H9 (cell line): Measurements from ENCODE around the gene RPGR. TPM values are rescaled to one million over a fixed set of nuclear protein-coding genes. Genes with fewer than 3 reads are reported as not detected.

Experiments used
- DNase-seq: peaks from one replicate; pipeline ENCODE4 v3.0.0-alpha.2; 2017
- H2AFZ ChIP-seq: one replicate; pipeline ENCODE4 v1.6.1; 2013; ENCODE audit warnings: mild to moderate bottlenecking, low read length, control low read depth, moderate library complexity
- H2AK5ac ChIP-seq: 2 replicates; pipeline ENCODE4 v1.6.1; 2013; ENCODE audit warnings: low read length, control low read depth, mixed read lengths; ENCODE audit not compliant: insufficient read length
- H2BK120ac ChIP-seq: one replicate; pipeline ENCODE4 v1.6.1; 2013; ENCODE audit warnings: low read depth, mild to moderate bottlenecking, low read length, control low read depth, inconsistent platforms; ENCODE audit not compliant: poor library complexity, severe bottlenecking
- H2BK12ac ChIP-seq: 2 replicates; pipeline ENCODE4 v1.6.1; 2013; ENCODE audit warnings: low read length, control low read depth, mixed read lengths, low read depth; ENCODE audit not compliant: insufficient read length
- H2BK15ac ChIP-seq: 2 replicates; pipeline ENCODE4 v1.6.1; 2013; ENCODE audit warnings: low read depth, low read length, control low read depth
- H2BK20ac ChIP-seq: one replicate; pipeline ENCODE4 v1.6.1; 2013; ENCODE audit warnings: low read depth, mild to moderate bottlenecking, low read length, control low read depth, inconsistent platforms; ENCODE audit not compliant: poor library complexity, severe bottlenecking
- H2BK5ac ChIP-seq: 2 replicates; pipeline ENCODE4 v1.6.1; 2013; ENCODE audit warnings: low read length, control low read depth, mixed read lengths; ENCODE audit not compliant: insufficient read length
- H3K14ac ChIP-seq: 2 replicates; pipeline ENCODE4 v1.6.1; 2013; ENCODE audit warnings: low read length, control low read depth; ENCODE audit not compliant: insufficient read depth
- H3K18ac ChIP-seq: 2 replicates; pipeline ENCODE4 v1.6.1; 2013; ENCODE audit warnings: low read depth, mild to moderate bottlenecking, mixed read lengths, low read length, control low read depth; ENCODE audit not compliant: insufficient read length
- H3K23ac ChIP-seq: 2 replicates; pipeline ENCODE4 v1.6.1; 2013; ENCODE audit warnings: low read length, control low read depth, mixed read lengths, low read depth; ENCODE audit not compliant: insufficient read length
- H3K23me2 ChIP-seq: 2 replicates; pipeline ENCODE4 v1.6.1; 2013; ENCODE audit warnings: low read depth, mild to moderate bottlenecking, mixed read lengths, low read length, control low read depth; ENCODE audit not compliant: insufficient read length, poor library complexity, severe bottlenecking
- H3K27ac ChIP-seq: 2 replicates; pipeline ENCODE4 v1.5.1; 2013; ENCODE audit warnings: low read length, control low read depth, mixed read lengths, low read depth; ENCODE audit not compliant: insufficient read length
- H3K27me3 ChIP-seq: 2 replicates; pipeline ENCODE4 v1.6.1; 2013; ENCODE audit warnings: low read length, control low read depth, inconsistent platforms; ENCODE audit not compliant: insufficient read depth
- H3K4ac ChIP-seq: 2 replicates; pipeline ENCODE4 v1.6.1; 2013; ENCODE audit warnings: low read depth, mild to moderate bottlenecking, control low read depth, inconsistent platforms, low read length, moderate library complexity
- H3K4me1 ChIP-seq: 2 replicates; pipeline ENCODE4 v1.6.1; 2013; ENCODE audit warnings: low read length, control low read depth, inconsistent platforms; ENCODE audit not compliant: insufficient read depth
- H3K4me2 ChIP-seq: 2 replicates; pipeline ENCODE4 v1.6.1; 2013; ENCODE audit warnings: low read length, control low read depth, mixed read lengths; ENCODE audit not compliant: insufficient read length, insufficient read depth
- H3K56ac ChIP-seq: 2 replicates; pipeline ENCODE4 v1.6.1; 2013; ENCODE audit warnings: low read depth, mild to moderate bottlenecking, mixed read lengths, low read length, control low read depth; ENCODE audit not compliant: insufficient read length
- H3K79me1 ChIP-seq: 2 replicates; pipeline ENCODE4 v1.6.1; 2013; ENCODE audit warnings: low read depth, mild to moderate bottlenecking, moderate library complexity, low read length, control low read depth, inconsistent platforms; ENCODE audit not compliant: insufficient read depth, poor library complexity, severe bottlenecking
- H3K79me2 ChIP-seq: 2 replicates; pipeline ENCODE4 v1.6.1; 2013; ENCODE audit warnings: low read length, control low read depth, inconsistent platforms; ENCODE audit not compliant: insufficient read depth
- H3K9ac ChIP-seq: 2 replicates; pipeline ENCODE4 v1.6.1; 2013; ENCODE audit warnings: low read length, control low read depth, mixed read lengths; ENCODE audit not compliant: insufficient read length; ENCODE audit errors: extremely low read depth
- H3K9me3 ChIP-seq: one replicate; pipeline ENCODE4 v1.6.1; 2013; ENCODE audit warnings: low read depth, low read length, inconsistent platforms; ENCODE audit not compliant: control insufficient read depth
- H3T11ph ChIP-seq: one replicate; pipeline ENCODE4 v1.6.1; 2013; ENCODE audit warnings: mild to moderate bottlenecking, low read length, control low read depth, inconsistent platforms
- H4K20me1 ChIP-seq: one replicate; pipeline ENCODE4 v1.6.1; 2013; ENCODE audit not compliant: control insufficient read depth, insufficient read length, insufficient read depth
- H4K5ac ChIP-seq: 2 replicates; pipeline ENCODE4 v1.6.1; 2013; ENCODE audit warnings: low read depth, mild to moderate bottlenecking, mixed read lengths, low read length, control low read depth; ENCODE audit not compliant: insufficient read length
- H4K8ac ChIP-seq: replicated peaks from 2 replicates; pipeline ENCODE4 v1.6.1; 2013; ENCODE audit warnings: low read length, control low read depth, mixed read lengths, low read depth; ENCODE audit not compliant: insufficient read length
- H4K91ac ChIP-seq: 2 replicates; pipeline ENCODE4 v1.6.1; 2013; ENCODE audit warnings: low read depth, mild to moderate bottlenecking, moderate library complexity, mixed read lengths, low read length, control low read depth; ENCODE audit not compliant: insufficient read length
- H3K27ac Mint-ChIP-seq, 3 experiments: 2 replicates in 2 of 3; 3 replicates in 1 of 3; pipeline ENCODE4 v1.8.0; 2020 to 2021; ENCODE audit warnings: mixed read lengths in 3 of 3, mild to moderate bottlenecking in 1 of 3, moderate library complexity in 1 of 3
- H3K27me3 Mint-ChIP-seq: 2 replicates; pipeline ENCODE4 v1.8.0; 2021; ENCODE audit warnings: low read depth, mild to moderate bottlenecking, moderate library complexity, mixed read lengths
- H3K36me3 Mint-ChIP-seq, 3 experiments: 2 replicates in 2 of 3; 3 replicates in 1 of 3; pipeline ENCODE4 v1.8.0; 2020 to 2021; ENCODE audit warnings: low read depth in 3 of 3, mixed read lengths in 3 of 3; ENCODE audit not compliant: insufficient read depth in 1 of 3
- H3K4me1 Mint-ChIP-seq, 2 experiments: 2 replicates each; pipeline ENCODE4 v1.8.0; 2020; ENCODE audit warnings: mixed read lengths in 2 of 2
- H3K4me3 Mint-ChIP-seq, 2 experiments: 2 replicates in 1 of 2; 3 replicates in 1 of 2; pipeline ENCODE4 v1.8.0; 2020 to 2021; ENCODE audit warnings: mild to moderate bottlenecking in 2 of 2, mixed read lengths in 2 of 2, moderate library complexity in 1 of 2
- H3K9me3 Mint-ChIP-seq, 2 experiments: 2 replicates in 1 of 2; 3 replicates in 1 of 2; pipeline ENCODE4 v1.8.0; 2020; ENCODE audit warnings: mild to moderate bottlenecking in 2 of 2, mixed read lengths in 2 of 2, moderate library complexity in 1 of 2
- WGBS: extraction: QIAGEN DNeasy Blood & Tissue Kit; methylation state at CpG from one replicate; pipeline ENCODE4 v1.1.7; 2013; ENCODE audit warnings: missing lambda C conversion rate, low lambda C conversion rate, mixed read lengths; ENCODE audit not compliant: insufficient read length; ENCODE audit errors: extremely low coverage; 5-methylcytosine and 5-hydroxymethylcytosine counted together
- total RNA-seq: library from RNA; stranded (reverse); gene quantifications from 2 replicates; pipeline ENCODE4 v1.2.1, GENCODE V29; 2021
- TF ChIP-seq, protein P1 (sequence below): fragments of 200-600 bp; sonication (generic); conservative IDR thresholded peaks from 3 replicates; pipeline ENCODE4 v1.8.0; 2021; ENCODE audit warnings: antibody characterized with exemption, mild to moderate bottlenecking

RPGR gene
- total RNA-seq, 1 experiment from 2014 or later = 7.3 TPM

DNA sequence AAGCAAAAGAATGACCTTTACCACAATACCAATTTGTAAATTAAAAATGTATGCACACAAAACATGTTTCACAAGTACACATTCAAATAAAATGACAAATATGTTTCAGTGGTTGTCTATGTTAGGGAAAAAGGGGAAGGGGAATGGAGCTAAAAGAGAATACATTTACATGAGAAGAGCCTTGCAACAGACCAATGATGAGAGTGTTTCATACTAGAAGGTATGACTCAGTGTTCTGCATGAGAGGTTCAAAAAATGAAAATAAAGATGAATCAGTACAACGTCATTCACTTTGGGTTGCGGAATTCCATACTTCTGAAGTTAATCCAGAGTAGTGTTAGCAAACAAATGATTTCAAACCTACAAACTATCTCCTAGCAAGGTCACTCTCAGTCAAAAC lies 51.7 kb downstream of the RPGR start:
- Histone ChIP-seq H3T11ph (no peak overlapping the region), H3K27me3 (no peaks in the 10 kb centered on the region), H3K9ac (no peak overlapping the region), H3K4ac (no peak overlapping the region), H2AK5ac (no peak overlapping the region), H4K91ac (no peak overlapping the region), H2BK120ac (no peak overlapping the region), H2BK12ac (no peak overlapping the region), H3K14ac (no peak overlapping the region), H3K4me2 (no peak overlapping the region), H3K23me2 (no peaks in the 10 kb centered on the region), H3K23ac (no peak overlapping the region), H3K18ac (no peak overlapping the region), H2BK5ac (no peak overlapping the region), H3K9me3 (no peaks in the 10 kb centered on the region), H3K4me1 (no peaks in the 10 kb centered on the region), H4K20me1 (no peaks in the 10 kb centered on the region), H2BK20ac (no peak overlapping the region), H3K27ac (no peak overlapping the region), H3K56ac (no peak overlapping the region), H3K79me2 (no peaks in the 10 kb centered on the region), H4K8ac (no peak overlapping the region), H2BK15ac (no peak overlapping the region), H4K5ac (no peak overlapping the region), H2AFZ (no peak overlapping the region), H3K79me1 (no peaks in the 10 kb centered on the region)
- Mint-ChIP-seq H3K27ac (no peak overlapping the region), H3K27me3 (no peaks in the 10 kb centered on the region; the same call in 1 of the 2 replicates), H3K9me3 (peaks cover 40 to 47% of the 10 kb centered on the region in 2 experiments), H3K4me1 (peaks cover 11 to 12% of the 10 kb centered on the region in 2 experiments), H3K4me3 (no peak overlapping the region), H3K36me3 (peaks cover 0 to 4% (median 2%) of the 10 kb centered on the region in 3 experiments; a peak in 3 of 7 replicates)
- TF ChIP-seq, protein P1, sequence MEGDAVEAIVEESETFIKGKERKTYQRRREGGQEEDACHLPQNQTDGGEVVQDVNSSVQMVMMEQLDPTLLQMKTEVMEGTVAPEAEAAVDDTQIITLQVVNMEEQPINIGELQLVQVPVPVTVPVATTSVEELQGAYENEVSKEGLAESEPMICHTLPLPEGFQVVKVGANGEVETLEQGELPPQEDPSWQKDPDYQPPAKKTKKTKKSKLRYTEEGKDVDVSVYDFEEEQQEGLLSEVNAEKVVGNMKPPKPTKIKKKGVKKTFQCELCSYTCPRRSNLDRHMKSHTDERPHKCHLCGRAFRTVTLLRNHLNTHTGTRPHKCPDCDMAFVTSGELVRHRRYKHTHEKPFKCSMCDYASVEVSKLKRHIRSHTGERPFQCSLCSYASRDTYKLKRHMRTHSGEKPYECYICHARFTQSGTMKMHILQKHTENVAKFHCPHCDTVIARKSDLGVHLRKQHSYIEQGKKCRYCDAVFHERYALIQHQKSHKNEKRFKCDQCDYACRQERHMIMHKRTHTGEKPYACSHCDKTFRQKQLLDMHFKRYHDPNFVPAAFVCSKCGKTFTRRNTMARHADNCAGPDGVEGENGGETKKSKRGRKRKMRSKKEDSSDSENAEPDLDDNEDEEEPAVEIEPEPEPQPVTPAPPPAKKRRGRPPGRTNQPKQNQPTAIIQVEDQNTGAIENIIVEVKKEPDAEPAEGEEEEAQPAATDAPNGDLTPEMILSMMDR = no peak
- no CpG with 5 or more reads among the region's 2 CpGs for WGBS
- DNase-seq = no peak
